ENCODE measurements around the gene TTLL8.

The TTLL8 gene

DNA sequence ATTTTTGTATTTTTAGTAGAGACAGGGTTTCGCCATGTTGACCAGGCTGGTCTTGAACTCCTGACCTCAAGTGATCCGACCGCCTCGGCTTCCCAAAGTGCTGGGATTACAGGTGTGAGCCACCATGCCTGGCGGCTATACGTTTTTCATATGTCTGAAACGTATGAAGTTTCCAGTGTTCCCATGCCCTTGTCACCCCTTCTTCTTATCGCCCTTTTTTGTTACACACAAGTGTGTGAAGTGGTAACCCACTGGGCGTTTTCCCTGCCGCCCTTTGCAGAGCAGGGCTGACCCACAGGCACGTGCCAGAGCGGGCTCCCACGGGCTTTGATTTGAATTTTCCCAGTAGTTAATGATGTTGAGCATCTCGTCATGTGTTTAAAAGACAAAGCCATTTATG, 80.5 kb downstream of the TTLL8 start:
- Histone ChIP-seq H3K9ac (ENCODE audit: low read depth, low read length) (no peak overlapping the region), H3K36me3 (ENCODE audit: insufficient read depth, low read length) (no peaks in the 10 kb centered on the region), H3K4me1 (ENCODE audit: insufficient read depth, low read length) (peaks cover 4% of the 10 kb centered on the region; the same call in 1 of the 2 replicates), H3K9me3 (ENCODE audit: control insufficient read depth, insufficient read depth, low read length) (0 out of 2 replicates have a peak, but pooled peaks cover 4% of the 10 kb centered on the region)

DNA sequence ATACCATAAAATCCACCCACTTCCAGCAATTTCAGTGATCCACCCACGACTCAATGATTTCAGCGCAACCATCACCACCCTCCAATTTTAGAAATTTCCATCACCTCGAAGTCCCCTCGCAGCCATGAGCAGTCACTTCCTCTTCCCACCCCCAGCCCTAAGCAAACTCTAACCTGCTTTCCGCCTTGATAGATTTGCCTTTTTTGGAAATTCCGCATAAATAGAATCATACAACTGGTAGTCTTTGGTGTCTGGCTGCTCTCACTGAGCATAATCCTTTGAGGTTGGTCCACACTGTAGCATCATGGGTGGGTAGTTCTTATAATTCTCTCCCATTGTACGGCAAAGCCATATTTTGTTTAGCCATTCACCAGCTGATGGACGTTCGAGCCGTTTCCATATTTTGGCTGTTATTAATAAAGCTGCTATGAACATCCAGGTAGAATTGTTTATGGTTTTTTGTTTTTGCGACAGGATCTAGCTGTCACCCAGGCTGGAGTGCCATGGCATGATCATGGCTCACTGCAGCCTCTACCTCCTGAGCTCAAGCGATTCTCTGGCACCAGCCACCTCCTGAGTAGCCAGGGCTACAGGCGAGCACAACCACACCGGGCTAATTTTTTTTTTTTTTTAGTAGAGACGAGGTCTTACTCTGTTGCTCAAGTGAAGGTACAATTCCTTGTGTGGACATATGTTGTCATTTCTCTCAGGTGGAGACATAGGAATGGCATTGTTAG, 81.5 kb downstream of the TTLL8 start:
- Histone ChIP-seq H3K4me1 (ENCODE audit: insufficient read depth, low read length) (peaks cover 4% of the 10 kb centered on the region; the same call in 1 of the 2 replicates), H3K9ac (ENCODE audit: low read depth, low read length) (no peak overlapping the region), H3K36me3 (ENCODE audit: insufficient read depth, low read length) (no peaks in the 10 kb centered on the region), H3K9me3 (ENCODE audit: control insufficient read depth, insufficient read depth, low read length) (0 out of 2 replicates have a peak, but pooled peaks cover 4% of the 10 kb centered on the region)

DNA sequence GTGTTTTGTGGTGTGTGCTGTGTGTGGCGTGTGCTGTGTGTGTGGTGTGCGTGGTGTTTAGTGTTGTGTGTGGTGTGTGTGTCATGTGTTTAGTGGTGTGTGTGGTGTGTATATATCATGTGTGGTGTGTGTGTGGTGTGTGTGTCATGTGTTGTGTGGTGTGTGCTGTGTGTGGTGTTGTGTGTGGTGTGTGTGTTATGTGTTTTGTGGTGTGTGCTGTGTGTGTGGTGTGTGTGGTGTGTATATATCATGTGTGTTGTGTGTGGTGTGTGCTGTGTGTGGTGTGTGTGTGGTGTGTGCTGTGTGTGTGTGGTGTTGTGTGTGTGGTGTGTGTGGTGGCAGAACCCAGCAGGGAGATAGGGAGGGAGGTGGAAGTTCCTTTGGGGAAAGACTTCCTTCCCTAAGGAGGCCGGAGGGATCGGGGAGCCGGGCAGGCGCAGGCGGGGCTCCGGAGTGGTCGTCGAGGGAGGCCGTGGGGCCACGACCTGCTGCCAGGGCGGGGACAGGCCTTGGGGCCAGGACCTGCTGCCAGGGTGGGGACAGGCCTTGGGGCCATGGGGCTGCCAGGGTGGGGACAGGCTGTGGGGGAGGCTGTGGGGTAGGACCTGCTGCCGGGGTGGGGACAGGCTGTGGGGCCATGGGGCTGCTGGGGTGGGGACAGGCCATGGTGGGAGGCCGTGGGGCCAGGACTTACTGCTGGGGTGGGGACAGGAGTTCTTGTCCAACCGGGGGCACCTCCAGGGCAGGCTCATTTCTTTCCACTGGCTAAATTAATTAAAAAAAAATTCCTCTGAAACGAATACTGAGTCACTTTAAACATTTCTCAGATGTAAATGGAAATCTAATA, 82.3 kb downstream of the TTLL8 start:
- Histone ChIP-seq H3K36me3 (ENCODE audit: insufficient read depth, low read length) (no peaks in the 10 kb centered on the region), H3K4me1 (ENCODE audit: insufficient read depth, low read length) (peaks cover 4% of the 10 kb centered on the region; the same call in 1 of the 2 replicates), H3K9ac (ENCODE audit: low read depth, low read length) (no peak overlapping the region), H3K9me3 (ENCODE audit: control insufficient read depth, insufficient read depth, low read length) (0 out of 2 replicates have a peak, but pooled peaks cover 4% of the 10 kb centered on the region)

DNA sequence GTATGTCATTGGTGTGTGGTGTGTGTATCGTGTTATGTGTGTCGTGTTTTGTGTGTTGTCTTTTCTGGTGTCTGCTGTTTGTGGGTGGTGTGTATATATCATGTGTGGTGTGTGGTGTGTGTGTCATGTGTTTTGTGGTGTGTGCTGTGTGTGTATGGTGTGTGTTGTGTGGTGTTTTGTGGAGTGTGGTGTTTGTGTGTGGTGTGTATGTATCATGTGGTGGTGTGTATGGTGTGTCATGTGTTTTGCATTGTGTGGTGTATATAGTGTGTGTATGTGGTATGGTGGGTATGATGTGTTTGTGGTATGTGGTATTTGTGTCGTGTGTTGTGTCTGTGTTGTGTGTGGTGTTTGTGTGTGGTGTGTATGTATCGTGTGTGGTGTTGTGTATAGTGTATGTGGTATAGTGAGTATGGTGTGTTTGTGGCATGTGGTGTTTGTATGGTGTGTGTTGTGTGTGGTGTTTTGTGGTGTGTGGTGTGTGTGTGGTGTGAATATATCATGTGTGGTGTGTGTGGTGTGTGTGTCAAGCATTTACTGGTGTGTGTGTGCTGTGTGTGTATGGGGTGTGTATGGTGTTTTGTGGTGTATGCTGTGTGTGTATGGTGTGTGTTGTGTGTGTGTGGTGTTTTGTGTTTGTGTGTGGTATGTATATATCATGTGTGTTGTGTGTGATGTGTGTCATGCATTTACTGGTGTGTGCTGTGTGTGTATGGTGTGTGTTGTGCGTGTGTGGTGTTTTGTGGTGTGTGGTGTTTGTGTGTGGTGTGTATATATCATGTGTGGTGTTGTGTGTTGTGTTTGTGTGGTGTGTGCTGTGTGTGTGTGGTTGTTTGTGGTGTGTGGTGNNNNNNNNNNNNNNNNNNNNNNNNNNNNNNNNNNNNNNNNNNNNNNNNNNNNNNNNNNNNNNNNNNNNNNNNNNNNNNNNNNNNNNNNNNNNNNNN, 84.8 kb downstream of the TTLL8 start:
- H3K4me1 ChIP-seq (ENCODE audit: insufficient read depth, low read length), result peaks cover 10% of the 10 kb centered on the region
- no peak overlapping the region for H3K9ac ChIP-seq (ENCODE audit: low read depth, low read length)
- H3K36me3 ChIP-seq (ENCODE audit: insufficient read depth, low read length), result no peaks in the 10 kb centered on the region
- no peaks in the 10 kb centered on the region for H3K9me3 ChIP-seq (ENCODE audit: control insufficient read depth, insufficient read depth, low read length)

DNA sequence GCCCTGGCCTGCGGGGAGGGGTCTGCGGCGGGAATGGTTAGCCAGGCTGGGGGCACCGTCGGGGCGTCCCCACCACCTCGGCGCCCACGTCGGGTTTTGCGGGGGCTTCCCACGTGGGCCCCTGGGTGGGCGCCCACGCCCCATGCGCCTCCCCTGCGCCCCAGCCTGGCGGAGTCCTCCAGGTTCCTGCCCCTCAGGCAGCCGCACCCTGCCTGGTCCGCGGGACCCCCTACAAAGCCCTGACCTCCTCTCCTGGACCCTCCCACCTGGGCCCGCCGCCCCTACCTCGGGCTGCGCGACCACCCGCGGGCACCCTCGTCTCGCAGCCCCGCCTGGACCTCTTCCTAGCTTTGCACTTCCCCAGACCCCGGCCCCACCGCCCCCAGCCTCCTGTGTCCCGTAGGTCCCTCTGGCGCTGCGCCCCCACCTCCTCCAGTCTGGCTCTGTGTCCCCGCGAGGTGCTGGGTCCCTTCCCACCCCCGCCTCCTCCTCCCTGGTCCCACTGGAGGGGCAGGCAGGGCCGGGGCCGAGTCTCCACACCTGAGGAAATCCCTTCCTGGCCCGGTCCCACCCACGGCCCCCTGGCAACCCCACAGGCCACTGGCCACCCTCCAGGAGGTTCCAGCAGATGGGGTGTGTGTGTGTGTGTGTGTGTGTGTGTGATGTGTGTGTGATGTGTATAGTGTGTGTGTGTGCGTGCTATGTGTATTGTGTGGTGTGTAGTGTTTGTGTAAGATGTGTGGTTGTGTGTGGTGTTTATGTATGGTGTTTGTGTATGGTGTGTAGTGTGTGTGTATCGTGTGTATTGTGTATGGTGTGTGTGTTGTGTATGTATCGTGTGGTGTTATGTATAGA, 85.7 kb downstream of the TTLL8 start:
- no peaks in the 10 kb centered on the region for H3K9me3 ChIP-seq (ENCODE audit: control insufficient read depth, insufficient read depth, low read length)
- H3K36me3 ChIP-seq (ENCODE audit: insufficient read depth, low read length), result no peaks in the 10 kb centered on the region
- H3K4me1 ChIP-seq (ENCODE audit: insufficient read depth, low read length), result peaks cover 10% of the 10 kb centered on the region
- peak overlapping the region; percentile 56; the same call in 1 of the 2 replicates for H3K9ac ChIP-seq (ENCODE audit: low read depth, low read length)

DNA sequence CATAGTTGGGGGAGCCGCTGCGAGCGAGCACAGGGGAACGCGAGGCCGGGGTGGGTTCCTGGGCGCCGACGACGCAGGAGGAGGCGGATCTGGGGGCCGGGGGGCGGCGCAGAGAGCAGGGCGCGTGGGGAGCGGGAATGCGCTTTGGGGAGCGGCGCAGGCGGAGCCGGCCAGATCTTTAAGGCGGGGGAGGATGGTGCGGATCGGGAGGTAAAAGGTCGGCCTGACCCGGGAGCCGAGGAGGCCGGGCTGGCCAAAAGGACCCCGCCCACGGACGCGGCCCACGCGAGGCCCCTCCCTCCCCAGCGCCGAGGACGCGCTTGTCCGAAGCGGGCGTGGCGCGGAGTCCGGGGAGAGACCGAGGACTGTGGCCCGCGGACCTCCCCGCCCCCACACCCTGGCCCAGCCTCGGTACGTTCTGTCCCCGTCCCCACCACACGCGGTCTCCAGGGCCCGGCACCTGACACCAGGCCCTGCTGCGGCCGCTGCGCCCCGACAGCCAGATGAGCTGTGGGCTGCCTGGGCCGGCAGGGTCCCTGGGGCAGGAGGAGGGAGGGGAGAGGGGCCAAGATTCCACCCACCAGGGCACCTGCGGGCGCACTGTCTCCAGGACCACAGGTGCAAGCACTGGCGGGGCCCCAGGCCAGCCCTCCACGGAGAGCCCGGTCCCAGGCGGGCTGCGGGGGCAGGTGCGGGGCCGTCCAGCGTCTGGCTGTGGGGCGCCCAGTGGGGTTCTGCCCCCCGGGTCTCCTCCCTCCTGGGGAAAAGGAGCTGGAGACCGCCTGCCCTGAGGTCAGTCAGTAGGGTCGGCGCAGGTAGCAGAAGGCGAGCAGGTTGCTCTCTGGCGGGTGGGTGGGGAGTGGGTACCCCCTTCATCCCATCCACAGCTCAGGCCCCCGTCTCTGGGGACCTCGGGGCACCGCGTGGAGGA, 86.6 kb downstream of the TTLL8 start:
- Histone ChIP-seq H3K4me1 (ENCODE audit: insufficient read depth, low read length) (peaks cover 9% of the 10 kb centered on the region), H3K9ac (ENCODE audit: low read depth, low read length) (peak overlapping the region; percentile 56), H3K36me3 (ENCODE audit: insufficient read depth, low read length) (no peaks in the 10 kb centered on the region), H3K9me3 (ENCODE audit: control insufficient read depth, insufficient read depth, low read length) (no peaks in the 10 kb centered on the region)

DNA sequence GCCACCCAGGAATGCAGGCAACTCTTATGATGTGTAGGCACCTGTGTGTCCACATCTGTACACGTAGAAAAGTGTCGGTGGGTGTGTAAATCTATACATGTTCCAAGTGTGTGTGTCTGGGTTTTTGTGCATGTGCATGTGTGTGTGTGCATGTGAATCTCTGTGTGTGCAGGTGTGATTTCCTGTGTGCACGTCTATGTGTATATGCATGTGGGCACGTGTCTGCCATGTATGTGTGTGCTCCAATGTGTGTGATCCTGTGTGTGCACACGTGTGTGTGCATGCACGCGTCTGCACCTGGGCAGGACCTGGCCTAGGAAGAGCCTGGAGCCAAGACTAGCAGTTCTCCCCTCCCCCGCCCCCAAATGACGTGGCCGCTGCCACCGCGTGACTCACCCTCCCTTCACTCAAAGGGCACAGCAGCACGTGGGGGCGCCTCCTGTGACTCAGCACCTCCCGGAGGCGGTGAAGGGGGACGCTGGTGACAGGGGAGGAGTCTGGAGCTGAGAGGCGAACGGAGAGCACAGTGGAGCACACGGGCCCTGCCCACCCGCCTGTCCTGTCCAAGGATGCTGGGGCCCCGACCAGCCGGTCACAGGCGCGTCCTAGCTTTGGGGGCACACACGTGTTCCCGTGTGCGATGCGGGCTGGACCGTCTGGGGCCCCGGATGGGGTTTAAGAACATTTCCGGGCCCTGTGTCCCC, 87.4 kb downstream of the TTLL8 start:
- Histone ChIP-seq H3K9me3 (ENCODE audit: control insufficient read depth, insufficient read depth, low read length) (no peaks in the 10 kb centered on the region), H3K4me1 (ENCODE audit: insufficient read depth, low read length) (peaks cover 6% of the 10 kb centered on the region), H3K36me3 (ENCODE audit: insufficient read depth, low read length) (no peaks in the 10 kb centered on the region), H3K9ac (ENCODE audit: low read depth, low read length) (peak overlapping the region; percentile 56)

DNA sequence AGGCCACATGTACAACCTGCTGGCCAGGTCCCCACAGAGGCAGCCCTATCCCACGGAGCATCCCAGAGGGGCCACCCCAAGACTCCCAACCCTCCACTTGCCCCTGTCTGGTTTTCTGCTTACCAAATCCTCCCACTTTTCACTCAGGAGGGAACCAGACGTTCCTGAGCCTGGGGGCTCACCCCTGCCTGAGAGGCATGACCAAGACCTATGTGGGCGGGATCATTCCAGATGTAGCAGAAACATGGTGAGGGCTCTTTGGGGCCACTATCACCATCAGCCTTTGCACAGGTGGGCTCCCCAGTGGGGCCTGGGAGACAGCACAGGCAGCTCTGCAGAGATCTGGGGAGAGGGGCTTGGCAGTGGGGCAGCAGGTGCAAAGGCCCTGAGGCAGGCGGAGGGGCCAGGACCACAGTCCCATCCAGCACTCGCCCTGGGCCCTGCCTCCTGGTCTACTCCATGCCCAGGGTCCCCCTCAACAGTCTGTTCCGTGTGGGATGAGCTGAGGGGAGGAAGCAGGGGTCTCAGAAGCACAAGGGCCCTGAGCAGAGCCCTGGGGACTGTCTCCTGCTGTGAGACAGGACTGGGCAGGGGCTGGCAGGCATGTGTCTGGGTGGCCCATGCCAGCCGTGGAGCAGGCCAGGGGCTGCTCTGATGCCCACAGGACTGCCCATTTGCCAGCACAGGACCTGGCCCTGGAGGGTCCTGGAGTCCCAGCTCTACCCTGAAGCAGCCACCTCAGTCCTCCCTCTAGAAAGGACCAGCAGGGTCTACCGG, 88.2 kb downstream of the TTLL8 start:
- peaks cover 6% of the 10 kb centered on the region for H3K4me1 ChIP-seq (ENCODE audit: insufficient read depth, low read length)
- H3K9me3 ChIP-seq (ENCODE audit: control insufficient read depth, insufficient read depth, low read length), result no peaks in the 10 kb centered on the region
- no peak overlapping the region for H3K9ac ChIP-seq (ENCODE audit: low read depth, low read length)
- no peaks in the 10 kb centered on the region for H3K36me3 ChIP-seq (ENCODE audit: insufficient read depth, low read length)

DNA sequence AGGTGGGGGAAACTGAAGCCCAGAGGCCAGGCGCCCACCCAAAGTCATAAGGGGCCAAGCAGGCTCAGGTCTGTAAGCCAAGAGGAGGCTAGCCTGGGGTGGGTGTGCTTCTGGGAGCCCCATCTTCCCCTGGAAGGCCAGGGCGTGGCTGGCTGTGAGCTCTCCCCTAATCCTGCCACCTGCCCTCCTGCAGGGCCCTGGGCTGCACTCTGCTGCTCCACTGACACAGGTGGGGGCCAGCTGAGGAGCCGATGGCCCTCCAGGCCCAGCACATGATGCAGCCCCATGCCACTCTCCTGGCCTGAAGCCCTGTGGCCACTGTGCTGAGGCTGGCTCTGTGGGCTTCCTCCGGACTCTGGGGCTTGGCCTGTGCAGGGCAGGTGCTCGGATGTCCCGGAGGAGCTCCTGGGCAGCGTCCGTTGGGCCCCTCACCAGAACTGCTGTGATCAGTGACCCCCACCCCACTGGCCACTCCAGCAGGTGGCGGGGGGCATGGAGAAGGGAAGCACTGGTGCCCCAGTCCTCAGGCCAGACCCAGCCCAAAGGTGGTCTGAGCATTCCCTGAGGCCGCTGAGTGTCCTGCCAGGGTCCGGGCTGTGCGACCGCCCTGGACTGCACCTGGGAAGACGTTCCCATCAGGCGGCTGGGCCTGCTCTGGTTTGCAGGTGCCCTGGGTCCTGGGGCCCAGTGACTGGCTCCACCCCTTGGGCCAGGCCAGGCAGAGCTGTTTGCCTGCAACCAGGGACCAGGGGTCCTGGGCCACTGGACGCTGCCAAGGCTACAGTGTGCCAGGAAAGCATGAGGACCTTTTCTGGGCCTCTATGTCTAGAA, 89.1 kb downstream of the TTLL8 start:
- H3K9me3 ChIP-seq (ENCODE audit: control insufficient read depth, insufficient read depth, low read length), result no peaks in the 10 kb centered on the region
- H3K36me3 ChIP-seq (ENCODE audit: insufficient read depth, low read length), result no peaks in the 10 kb centered on the region
- peaks cover 6% of the 10 kb centered on the region for H3K4me1 ChIP-seq (ENCODE audit: insufficient read depth, low read length)
- no peak overlapping the region for H3K9ac ChIP-seq (ENCODE audit: low read depth, low read length)
